Measurements from ENCODE around the gene CPLANE1.

GRCh38 chr5:37251665-37252064, 2.5 kb upstream of the CPLANE1 start:
- no peak for TF ChIP-seq CTCF (optimal IDR thresholded peaks at IDR 0.05 in 1 of 3, IDR thresholded peaks at IDR 0.05 in 1 of 3, conservative IDR thresholded peaks at IDR 0.05 in 1 of 3; ENCODE audit: extremely low read depth in 1 of 3, insufficient read depth in 2 of 3, low read length in 3 of 3)
- no peak for TF ChIP-seq EZH2 (IDR thresholded peaks at IDR 0.05; ENCODE audit: low read length)
